ENCODE results near the gene OPTC. TPM values are rescaled to one million over a fixed set of nuclear protein-coding genes. Genes with fewer than 3 reads are reported as not detected.

The OPTC gene
- total and polyA plus RNA-seq, 2 donors (not counting 1 experiment from before 2014, with no cell fraction given) = not detected

DNA sequence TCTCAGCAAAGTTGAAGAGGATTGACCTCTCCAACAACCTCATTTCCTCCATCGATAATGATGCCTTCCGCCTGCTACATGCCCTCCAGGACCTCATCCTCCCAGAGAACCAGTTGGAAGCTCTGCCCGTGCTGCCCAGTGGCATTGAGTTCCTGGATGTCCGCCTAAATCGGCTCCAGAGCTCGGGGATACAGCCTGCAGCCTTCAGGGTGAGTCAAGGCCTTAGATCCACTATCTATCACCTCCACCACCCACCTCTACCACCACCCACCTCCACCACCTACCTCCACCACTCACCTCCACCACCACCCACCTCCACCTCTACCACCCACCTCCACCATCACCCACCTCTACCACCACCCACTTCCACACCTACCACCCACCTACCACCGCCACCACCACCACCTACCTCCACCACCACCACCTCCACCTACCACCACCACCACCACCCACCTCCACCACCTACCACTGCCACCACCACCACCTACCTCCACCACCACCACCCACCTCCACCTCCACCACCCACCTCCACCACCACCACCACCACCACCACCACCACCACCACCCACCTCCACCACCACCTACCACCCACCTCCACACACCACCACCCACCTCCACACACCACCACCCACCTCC, 5.8 kb downstream of the OPTC start:
- Histone ChIP-seq H3K27ac (ENCODE audit: low read length in 2 of 2) (no peak overlapping the region), H3K27me3 (replicated peaks in 1 of 4; ENCODE audit: control extremely low read depth in 1 of 4, control insufficient read depth in 3 of 4, insufficient read depth in 4 of 4, low read length in 3 of 4) (peaks cover 0 to 7% (median 0%) of the 10 kb centered on the region in 4 experiments), H3K9me3 (ENCODE audit: control extremely low read depth in 1 of 3, control insufficient read depth in 2 of 3, insufficient read depth in 1 of 3, low read length in 2 of 3) (no peaks in the 10 kb centered on the region), H4K20me1 (ENCODE audit: control insufficient read depth, insufficient read depth, low read length, poor library complexity, severe bottlenecking) (no peaks in the 10 kb centered on the region), H3K79me2 (ENCODE audit: control insufficient read depth, insufficient read depth, low read length) (no peaks in the 10 kb centered on the region), H3K4me2 (replicated peaks; ENCODE audit: low read depth, low read length, poor library complexity, severe bottlenecking) (no peak overlapping the region), H3K4me3 (ENCODE audit: control extremely low read depth in 1 of 5, extremely low read depth in 1 of 5, insufficient read depth in 1 of 5, low read depth in 2 of 5, low read length in 4 of 5) (no peak overlapping the region), H3K9ac (ENCODE audit: low read length) (no peak overlapping the region), H2AFZ (ENCODE audit: insufficient read depth, low read depth, low read length, poor library complexity, severe bottlenecking) (no peak overlapping the region), H3K4me1 (ENCODE audit: control insufficient read depth in 2 of 2, insufficient read depth in 2 of 2, low read length in 2 of 2) (no peaks in the 10 kb centered on the region), H3K36me3 (replicated peaks in 1 of 2; ENCODE audit: control extremely low read depth in 1 of 2, control insufficient read depth in 1 of 2, extremely low read depth in 1 of 2, insufficient read depth in 2 of 2, low read length in 1 of 2) (no peaks in the 10 kb centered on the region)
- no peak overlapping the region for H3K4me3 Mint-ChIP-seq
- no peak overlapping the region for H3K27ac Mint-ChIP-seq
- no peak for DNase-seq
- peaks cover 16% of the 10 kb centered on the region for H3K27me3 Mint-ChIP-seq
- whole genome bisulfite sequencing (ENCODE audit: insufficient coverage) = 96% methylated on average over 6 of the region's 7 CpGs
- POLR2A ChIA-PET = no interaction called here
- H3K9me3 Mint-ChIP-seq (ENCODE audit: insufficient read depth) = no peaks in the 10 kb centered on the region
- TF ChIP-seq EZH2 (IDR thresholded peaks at IDR 0.05; ENCODE audit: borderline replicate concordance, insufficient read depth, low read depth, low read length, poor library complexity, severe bottlenecking) (no peak), CTCF (IDR thresholded peaks at IDR 0.05) (no peak)
- peaks cover 2% of the 10 kb centered on the region for H3K4me1 Mint-ChIP-seq
- ATAC-seq (ENCODE audit: low read depth) = no peak
- intact Hi-C loops (cut with micrococcal nuclease) = loop anchor here (5.0 to 10.0 kb wide), 2 partner anchors 628 to 865 kb away; no protein-coding TSS in a partner anchor
- CTCF ChIA-PET = interaction anchor here (1.0 kb wide), 1 partner anchor 202 kb away, joined by 4 read pairs; no protein-coding TSS in a partner anchor

DNA sequence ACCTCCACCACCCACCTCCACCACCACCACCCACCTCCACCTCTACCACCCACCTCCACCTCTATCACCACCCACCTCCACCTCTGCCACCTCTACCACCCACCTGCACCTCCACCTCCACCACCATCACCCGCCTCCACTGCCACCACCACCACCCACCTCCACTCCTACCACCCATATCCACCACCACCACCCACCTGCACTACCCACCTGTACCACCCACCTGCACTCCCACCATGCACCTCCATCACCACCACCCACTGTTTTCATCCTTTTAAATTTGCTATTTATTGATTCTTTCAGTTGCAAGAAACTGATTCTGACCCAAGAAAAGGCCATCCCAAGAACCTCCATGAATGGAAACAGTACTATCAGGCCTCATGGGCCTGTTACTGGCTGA, 6.3 kb downstream of the OPTC start:
- Histone ChIP-seq H3K9ac (ENCODE audit: low read length) (no peak overlapping the region), H3K27ac (ENCODE audit: low read length in 2 of 2) (no peak overlapping the region), H3K4me1 (ENCODE audit: control insufficient read depth in 2 of 2, insufficient read depth in 2 of 2, low read length in 2 of 2) (no peaks in the 10 kb centered on the region), H3K79me2 (ENCODE audit: control insufficient read depth, insufficient read depth, low read length) (no peaks in the 10 kb centered on the region), H3K27me3 (replicated peaks in 1 of 4; ENCODE audit: control extremely low read depth in 1 of 4, control insufficient read depth in 3 of 4, insufficient read depth in 4 of 4, low read length in 3 of 4) (peaks cover 0 to 7% (median 0%) of the 10 kb centered on the region in 4 experiments), H4K20me1 (ENCODE audit: control insufficient read depth, insufficient read depth, low read length, poor library complexity, severe bottlenecking) (no peaks in the 10 kb centered on the region), H3K36me3 (replicated peaks in 1 of 2; ENCODE audit: control extremely low read depth in 1 of 2, control insufficient read depth in 1 of 2, extremely low read depth in 1 of 2, insufficient read depth in 2 of 2, low read length in 1 of 2) (no peaks in the 10 kb centered on the region), H2AFZ (ENCODE audit: insufficient read depth, low read depth, low read length, poor library complexity, severe bottlenecking) (no peak overlapping the region), H3K4me3 (ENCODE audit: control extremely low read depth in 1 of 5, extremely low read depth in 1 of 5, insufficient read depth in 1 of 5, low read depth in 2 of 5, low read length in 4 of 5) (no peak overlapping the region), H3K4me2 (replicated peaks; ENCODE audit: low read depth, low read length, poor library complexity, severe bottlenecking) (no peak overlapping the region), H3K9me3 (ENCODE audit: control extremely low read depth in 1 of 3, control insufficient read depth in 2 of 3, insufficient read depth in 1 of 3, low read length in 2 of 3) (no peaks in the 10 kb centered on the region)
- peaks cover 2% of the 10 kb centered on the region for H3K4me1 Mint-ChIP-seq
- ChIA-PET POLR2A (no interaction called here), CTCF (no interaction called here)
- 88% methylated on average over 1 of the region's 1 CpG for WGBS (ENCODE audit: insufficient coverage)
- DNase-seq (no peak), ATAC-seq (ENCODE audit: low read depth) (no peak)
- H3K9me3 Mint-ChIP-seq (ENCODE audit: insufficient read depth) = no peaks in the 10 kb centered on the region
- intact Hi-C loops (cut with micrococcal nuclease) = loop anchor here (5.0 to 10.0 kb wide), 2 partner anchors 627 to 865 kb away; no protein-coding TSS in a partner anchor
- H3K27me3 Mint-ChIP-seq = peaks cover 16% of the 10 kb centered on the region
- H3K4me3 Mint-ChIP-seq = no peak overlapping the region
- H3K27ac Mint-ChIP-seq = no peak overlapping the region
- TF ChIP-seq CTCF (IDR thresholded peaks at IDR 0.05) = no peak
- no peak for TF ChIP-seq EZH2 (IDR thresholded peaks at IDR 0.05; ENCODE audit: borderline replicate concordance, insufficient read depth, low read depth, low read length, poor library complexity, severe bottlenecking)

All from B cell (primary cell).